Stomach (tissue), 19 donors: ENCODE data around the gene ETFBKMT. TPM values are rescaled to one million over a fixed set of nuclear protein-coding genes. Genes with fewer than 3 reads are reported as not detected.
A peak's percentile ranks its signal among the peaks of the same experiment; 100 is the strongest.

Source experiments
- DNase-seq, 2 donors: peaks; one replicate each; pipeline versions ENCODE4 v3.0.0 to v3.0.0-alpha.2; 2013 to 2019
- H3K27ac ChIP-seq, 5 donors: fragments of 200-600 bp in 4 of 5; sonication (generic) in 4 of 5; one replicate each; pipeline ENCODE4 v1.5.1; 2013 to 2019; ENCODE audit warnings: mild to moderate bottlenecking in 1 of 5, moderate library complexity in 1 of 5
- H3K27me3 ChIP-seq, 3 donors: fragments of 200-600 bp; sonication (generic); one replicate each; pipeline ENCODE4 v1.5.1; 2017 to 2019; ENCODE audit warnings: mixed run types in 1 of 3
- H3K36me3 ChIP-seq, 4 donors: fragments of 200-600 bp; sonication (generic); 1 replicate in 3 of 4; 2 replicates in 1 of 4; pipeline ENCODE4 v1.5.1; 2016 to 2019
- H3K4me1 ChIP-seq, 4 donors: fragments of 200-600 bp; sonication (generic); one replicate each; pipeline ENCODE4 v1.5.1; 2016 to 2019
- H3K4me3 ChIP-seq, 4 donors: fragments of 200-600 bp; sonication (generic) in 3 of 4; one replicate each; pipeline ENCODE4 v1.5.1; 2016 to 2019; ENCODE audit warnings: mild to moderate bottlenecking in 1 of 4
- H3K9me3 ChIP-seq, 4 donors: fragments of 200-600 bp; sonication (generic); one replicate each; pipeline ENCODE4 v1.5.1; 2016 to 2019
- EP300 ChIP-seq: sonication (generic); formaldehyde crosslinking; IDR thresholded peaks from one replicate; pipeline ENCODE4 v1.6.1; 2017; ENCODE audit warnings: antibody characterized with exemption
- POLR2A ChIP-seq, 4 donors: fragments of 450-650 bp; IDR thresholded peaks; one replicate each; pipeline ENCODE4 v1.6.1; 2016; ENCODE audit warnings: antibody characterized with exemption in 4 of 4, control low read depth in 2 of 4, mild to moderate bottlenecking in 1 of 4, moderate library complexity in 1 of 4
- POLR2AphosphoS5 ChIP-seq, 3 donors: sonication (generic); formaldehyde crosslinking; IDR thresholded peaks; one replicate each; pipeline ENCODE4 v1.6.1; 2016; ENCODE audit warnings: antibody characterized with exemption in 3 of 3
- WGBS, 5 donors: extraction: QIAGEN DNeasy Blood & Tissue Kit in 3 of 5; methylation state at CpG; one replicate each; pipeline versions ENCODE4 v1.1.5 to v1.1.7; 2013 to 2018; 5-methylcytosine and 5-hydroxymethylcytosine counted together
- intact Hi-C: fragments of 100-400 bp; cut with DNase I; formaldehyde crosslinking; loops from one replicate; pipeline ENCODE4 v1.15.1; 2023; ENCODE audit warnings: low total_unique reads
- long read RNA-seq, 10 donors: transcript quantifications; one replicate each; lab custom pipeline, GENCODE V29; 2026
- polyA plus RNA-seq, 3 donors: library from polyadenylated mRNA; stranded (reverse); fragments of 200-250 nt; gene quantifications; one replicate each; pipeline ENCODE4 v1.2.3, GENCODE V29; 2013
- total RNA-seq, 5 donors: library from RNA; depleted of rRNA; stranded (reverse); fragments of >200 nt; gene quantifications; one replicate each; pipeline versions ENCODE4 v1.1.0 to v1.2.3, GENCODE V29; 2014 to 2016
- TF ChIP-seq, protein P1 (sequence below), 7 experiments: fragments of 450-650 bp in 4 of 7; fragments of 200-600 bp in 3 of 7; sonication (generic) in 3 of 7; IDR thresholded peaks; one replicate each; pipeline ENCODE4 v1.5.1; 2016 to 2019; ENCODE audit warnings: antibody characterized with exemption in 7 of 7, control low read depth in 2 of 7, mild to moderate bottlenecking in 1 of 7
- donor health status: healthy with polysubstance abuse.
- donor health status: Bipolar disorder and iron deficiency.
- donor health status: healthy.

The ETFBKMT gene, protein sequence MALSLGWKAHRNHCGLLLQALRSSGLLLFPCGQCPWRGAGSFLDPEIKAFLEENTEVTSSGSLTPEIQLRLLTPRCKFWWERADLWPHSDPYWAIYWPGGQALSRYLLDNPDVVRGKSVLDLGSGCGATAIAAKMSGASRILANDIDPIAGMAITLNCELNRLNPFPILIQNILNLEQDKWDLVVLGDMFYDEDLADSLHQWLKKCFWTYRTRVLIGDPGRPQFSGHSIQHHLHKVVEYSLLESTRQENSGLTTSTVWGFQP
- 1 to 10 TPM in 4 of 5 donors, not detected in 1; 1.7 to 5.0 (median 4.8) TPM for total RNA-seq
- 1 to 10 TPM; 1.1 to 3.1 (median 2.4) TPM for polyA plus RNA-seq
- long read RNA-seq, donor 1, full-length matches to known transcripts: 1 of 1 reads
- long read RNA-seq, donor 1, partial matches to known transcripts: 0 of 1 reads
- long read RNA-seq, donor 1, other reads (novel, unspliced or antisense): 0 of 1 reads
- long read RNA-seq, donor 2: 0 reads
- long read RNA-seq, donor 3: 0 reads
- long read RNA-seq, donor 4: 0 reads
- long read RNA-seq, donor 5, full-length matches to known transcripts: 1 of 1 reads
- long read RNA-seq, donor 5, partial matches to known transcripts: 0 of 1 reads
- long read RNA-seq, donor 5, other reads (novel, unspliced or antisense): 0 of 1 reads
- long read RNA-seq, donor 6, full-length matches to known transcripts: 2 of 2 reads
- long read RNA-seq, donor 6, partial matches to known transcripts: 0 of 2 reads
- long read RNA-seq, donor 6, other reads (novel, unspliced or antisense): 0 of 2 reads
- long read RNA-seq, donor 7: 0 reads
- long read RNA-seq, donor 8, partial matches to known transcripts: 0 of 1 reads
- long read RNA-seq, donor 8, other reads (novel, unspliced or antisense): 0 of 1 reads
- long read RNA-seq, donor 9: 0 reads
- long read RNA-seq, donor 10: 0 reads

DNA sequence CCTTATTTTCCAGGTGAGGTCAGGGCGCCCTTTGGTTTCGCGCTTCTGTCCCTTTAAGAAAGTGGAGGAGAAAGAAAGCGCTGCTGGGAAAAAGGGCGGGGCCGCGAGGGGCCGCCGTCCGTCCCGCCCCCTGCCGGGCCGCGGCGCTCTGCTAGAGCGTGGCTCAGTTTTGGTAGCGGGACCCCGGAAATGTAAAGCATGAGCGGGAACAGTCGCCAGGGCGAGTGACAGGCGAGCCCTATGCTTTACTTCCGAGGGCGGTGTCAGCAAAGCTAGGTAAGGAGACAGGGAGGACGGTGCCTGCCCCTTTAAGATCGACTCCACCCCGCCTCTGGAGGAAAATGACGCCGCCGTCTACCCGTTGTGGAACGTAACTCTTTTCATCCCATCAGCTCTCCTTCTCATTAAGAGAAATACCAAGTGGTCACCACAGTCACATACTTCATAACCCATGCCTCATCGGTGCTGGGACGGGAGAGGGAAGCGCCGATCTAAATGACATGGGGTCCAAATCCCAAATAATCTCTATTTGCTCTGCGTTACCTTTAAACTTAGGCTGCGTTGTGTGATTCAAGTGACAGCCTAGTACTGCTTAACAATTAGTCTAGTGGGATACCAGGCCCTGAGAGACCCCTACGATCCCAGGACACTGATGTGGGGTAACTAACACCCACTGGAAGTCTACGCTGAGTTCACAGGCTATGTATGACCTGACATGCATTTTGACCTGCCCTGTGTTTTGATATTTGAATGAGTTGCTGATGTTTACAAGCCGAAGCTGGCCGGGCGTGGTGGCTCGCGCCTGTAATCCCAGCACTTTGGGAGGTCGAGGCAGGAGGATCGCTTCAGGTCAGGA lies at the start of gene ETFBKMT:
TSS of gene ETFBKMT (plus strand) at position 602 of the 856 bp plus-strand sequence. CDS start 2,266 bp downstream, outside the sequence.
- DNase-seq: peak; percentile 91 to 96
- H3K27me3 ChIP-seq: no peaks in the 10 kb centered on the region
- peaks cover 5 to 15% (median 10%) of the 10 kb centered on the region in 4 donors for H3K4me1 ChIP-seq
- H3K4me3 ChIP-seq: peak within 1 kb of the TSS; percentile 50 to 78 (median 64)
- H3K36me3 ChIP-seq: peaks cover 0 to 21% (median 10%) of the 10 kb centered on the region in 4 donors
- H3K27ac ChIP-seq: peak within 1 kb of the TSS; percentile 90 to 100 (median 95)
- no peaks in the 10 kb centered on the region for H3K9me3 ChIP-seq
- 1 to 4% (median 1%) methylated on average over 43 to 47 of the region's 47 CpGs for WGBS, 5 donors
- TF ChIP-seq, protein P1, sequence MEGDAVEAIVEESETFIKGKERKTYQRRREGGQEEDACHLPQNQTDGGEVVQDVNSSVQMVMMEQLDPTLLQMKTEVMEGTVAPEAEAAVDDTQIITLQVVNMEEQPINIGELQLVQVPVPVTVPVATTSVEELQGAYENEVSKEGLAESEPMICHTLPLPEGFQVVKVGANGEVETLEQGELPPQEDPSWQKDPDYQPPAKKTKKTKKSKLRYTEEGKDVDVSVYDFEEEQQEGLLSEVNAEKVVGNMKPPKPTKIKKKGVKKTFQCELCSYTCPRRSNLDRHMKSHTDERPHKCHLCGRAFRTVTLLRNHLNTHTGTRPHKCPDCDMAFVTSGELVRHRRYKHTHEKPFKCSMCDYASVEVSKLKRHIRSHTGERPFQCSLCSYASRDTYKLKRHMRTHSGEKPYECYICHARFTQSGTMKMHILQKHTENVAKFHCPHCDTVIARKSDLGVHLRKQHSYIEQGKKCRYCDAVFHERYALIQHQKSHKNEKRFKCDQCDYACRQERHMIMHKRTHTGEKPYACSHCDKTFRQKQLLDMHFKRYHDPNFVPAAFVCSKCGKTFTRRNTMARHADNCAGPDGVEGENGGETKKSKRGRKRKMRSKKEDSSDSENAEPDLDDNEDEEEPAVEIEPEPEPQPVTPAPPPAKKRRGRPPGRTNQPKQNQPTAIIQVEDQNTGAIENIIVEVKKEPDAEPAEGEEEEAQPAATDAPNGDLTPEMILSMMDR (IDR thresholded peaks at IDR 0.05): peak in 4 of 7 experiments; percentile 37 to 84 (median 57)
- TF ChIP-seq EP300: no peak
- TF ChIP-seq POLR2A (IDR thresholded peaks at IDR 0.05): peak in 1 of 4 donors; percentile 45
- TF ChIP-seq POLR2AphosphoS5 (IDR thresholded peaks at IDR 0.05): peak; percentile 16 to 85 (median 82)
- intact Hi-C loops: loop anchor here (10.0 kb wide), 1 partner anchor 655 kb away; no protein-coding TSS in a partner anchor

DNA sequence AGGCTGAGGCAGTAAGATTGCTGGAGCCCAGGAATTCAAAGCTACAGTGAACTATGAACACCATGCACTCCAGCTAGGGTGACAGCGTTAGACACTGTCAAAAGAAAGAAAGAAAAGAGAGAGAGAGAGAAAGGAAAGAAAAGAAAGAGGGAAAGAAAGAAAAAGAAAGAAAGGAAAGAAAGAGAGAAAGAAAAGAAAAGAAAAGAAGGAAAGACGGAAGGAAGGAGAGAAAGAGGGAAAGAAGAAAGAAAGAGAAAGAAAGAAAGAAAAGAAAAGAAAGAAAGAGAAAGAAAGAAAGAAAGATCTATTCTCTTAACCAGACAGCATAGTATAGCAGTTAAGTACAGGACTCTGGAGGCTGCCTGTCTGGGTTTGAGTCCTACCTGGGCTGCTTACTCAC lies 46.7 kb upstream of the ETFBKMT start:
- intact Hi-C loops: no loop called here
- Histone ChIP-seq H3K27ac (no peak overlapping the region), H3K27me3 (no peaks in the 10 kb centered on the region), H3K4me1 (no peaks in the 10 kb centered on the region), H3K9me3 (peaks cover 0 to 23% (median 10%) of the 10 kb centered on the region in 4 donors), H3K4me3 (no peak overlapping the region), H3K36me3 (no peaks in the 10 kb centered on the region)
- 79 to 89% (median 86%) methylated on average over 2 of the region's 2 CpGs for WGBS, 5 donors
- TF ChIP-seq EP300 (no peak), POLR2AphosphoS5 (IDR thresholded peaks at IDR 0.05) (no peak), POLR2A (IDR thresholded peaks at IDR 0.05) (no peak)
- TF ChIP-seq, protein P1 (IDR thresholded peaks at IDR 0.05): no peak
- DNase-seq: no peak

DNA sequence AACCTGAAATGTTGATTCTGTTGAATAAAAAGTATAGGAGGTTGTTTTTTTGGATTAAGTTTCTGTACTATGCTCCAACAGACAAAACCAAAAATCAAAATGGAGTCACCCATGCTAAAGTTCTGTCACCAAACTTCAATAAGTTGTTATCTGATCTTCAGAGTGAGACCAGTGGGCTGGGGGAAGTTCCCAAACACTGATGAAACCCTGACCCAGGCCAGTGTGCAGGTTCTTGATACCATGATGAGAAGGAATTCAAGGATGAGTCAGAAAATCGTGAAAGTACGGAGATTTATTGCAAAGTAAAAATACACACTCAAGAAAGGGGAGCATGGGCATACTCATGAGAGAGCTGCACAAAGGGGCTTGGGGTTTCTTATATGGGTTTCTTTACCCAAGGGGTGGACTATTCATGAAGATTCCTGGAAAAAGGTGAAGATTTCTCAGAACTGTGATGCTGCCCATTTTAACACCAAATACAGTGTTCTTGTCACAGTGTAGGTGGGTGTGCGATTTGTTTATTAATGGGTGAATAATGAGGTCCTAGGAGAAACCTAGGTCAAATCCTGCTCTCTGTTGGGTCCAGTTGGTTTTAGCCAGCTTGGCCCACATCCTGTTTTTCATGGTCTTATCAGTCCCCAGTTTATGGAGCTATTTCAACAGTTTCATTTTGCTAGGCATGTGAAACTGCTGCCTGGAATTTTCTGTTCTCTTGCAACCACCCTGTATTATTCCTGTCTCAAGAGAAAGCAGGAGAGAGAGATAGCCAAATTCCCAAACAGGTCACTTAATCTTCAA lies 41.1 kb upstream of the ETFBKMT start:
- WGBS, 5 donors: 71 to 84% (median 78%) methylated on average over 3 of the region's 3 CpGs
- Histone ChIP-seq H3K27ac (no peak overlapping the region), H3K36me3 (no peaks in the 10 kb centered on the region), H3K27me3 (no peaks in the 10 kb centered on the region), H3K9me3 (no peaks in the 10 kb centered on the region), H3K4me3 (no peak overlapping the region), H3K4me1 (peaks cover 0 to 3% (median 0%) of the 10 kb centered on the region in 4 donors)
- peak in 1 of 2 donors; percentile 33 for DNase-seq
- TF ChIP-seq, protein P1 (IDR thresholded peaks at IDR 0.05): no peak
- TF ChIP-seq POLR2AphosphoS5 (IDR thresholded peaks at IDR 0.05): no peak
- TF ChIP-seq EP300: no peak
- no peak for TF ChIP-seq POLR2A (IDR thresholded peaks at IDR 0.05)
- intact Hi-C loops: no loop called here
